GM23338 (cell line): ENCODE results near the gene ACSL4.

ENCODE experiments used
- EZH2 ChIP-seq: fragments of 200-600 bp; sonication (generic); IDR thresholded peaks from one replicate; pipeline ENCODE4 v1.8.0; 2017; ENCODE audit warnings: antibody characterized with exemption, mild to moderate bottlenecking, low read depth; ENCODE audit not compliant: unreplicated experiment
- EZH2phosphoT487 ChIP-seq: fragments of 200-600 bp; sonication (generic); IDR thresholded peaks from one replicate; pipeline ENCODE4 v1.8.1; 2018; ENCODE audit warnings: antibody characterized with exemption; ENCODE audit not compliant: unreplicated experiment
- JUNB ChIP-seq: IDR thresholded peaks from one replicate; pipeline ENCODE4 v1.6.1; 2016; ENCODE audit warnings: antibody characterized with exemption; ENCODE audit not compliant: unreplicated experiment
- POLR2AphosphoS5 ChIP-seq: IDR thresholded peaks from 2 replicates; pipeline ENCODE4 v1.6.1; 2016; ENCODE audit warnings: antibody characterized with exemption, low read depth
- TF ChIP-seq, protein P1 (sequence below), 2 experiments: fragments of 200-600 bp in 1 of 2; sonication (generic) in 1 of 2; conservative IDR thresholded peaks; 2 replicates each; pipeline versions ENCODE4 v1.5.1 to v1.6.1; 2016 to 2017; ENCODE audit warnings: antibody characterized with exemption in 2 of 2, low read depth in 2 of 2, mild to moderate bottlenecking in 2 of 2, moderate library complexity in 1 of 2
- TF ChIP-seq, protein P2 (sequence below): IDR thresholded peaks from one replicate; pipeline ENCODE4 v1.6.1; 2018; ENCODE audit warnings: antibody characterized with exemption; ENCODE audit not compliant: unreplicated experiment

DNA sequence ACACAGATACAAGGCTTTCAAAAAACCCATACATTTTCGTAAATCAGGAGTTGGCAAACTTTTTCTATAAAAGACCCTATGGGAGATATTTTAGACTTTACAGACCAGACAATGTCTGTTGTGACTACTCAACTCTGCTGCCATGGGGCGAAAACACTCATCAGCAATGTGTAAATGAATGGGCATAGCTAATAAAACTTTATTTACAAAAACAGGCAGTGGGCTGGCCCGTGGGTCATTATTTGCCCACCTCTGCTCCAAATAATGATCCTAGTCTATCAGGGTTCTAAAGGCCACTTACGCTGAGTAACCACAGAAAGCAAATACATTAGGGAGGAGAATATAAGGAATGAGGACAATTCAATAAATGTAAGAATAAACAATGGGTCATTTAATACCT is 43.9 kb upstream of the ACSL4 start:
- TF ChIP-seq, protein P1, sequence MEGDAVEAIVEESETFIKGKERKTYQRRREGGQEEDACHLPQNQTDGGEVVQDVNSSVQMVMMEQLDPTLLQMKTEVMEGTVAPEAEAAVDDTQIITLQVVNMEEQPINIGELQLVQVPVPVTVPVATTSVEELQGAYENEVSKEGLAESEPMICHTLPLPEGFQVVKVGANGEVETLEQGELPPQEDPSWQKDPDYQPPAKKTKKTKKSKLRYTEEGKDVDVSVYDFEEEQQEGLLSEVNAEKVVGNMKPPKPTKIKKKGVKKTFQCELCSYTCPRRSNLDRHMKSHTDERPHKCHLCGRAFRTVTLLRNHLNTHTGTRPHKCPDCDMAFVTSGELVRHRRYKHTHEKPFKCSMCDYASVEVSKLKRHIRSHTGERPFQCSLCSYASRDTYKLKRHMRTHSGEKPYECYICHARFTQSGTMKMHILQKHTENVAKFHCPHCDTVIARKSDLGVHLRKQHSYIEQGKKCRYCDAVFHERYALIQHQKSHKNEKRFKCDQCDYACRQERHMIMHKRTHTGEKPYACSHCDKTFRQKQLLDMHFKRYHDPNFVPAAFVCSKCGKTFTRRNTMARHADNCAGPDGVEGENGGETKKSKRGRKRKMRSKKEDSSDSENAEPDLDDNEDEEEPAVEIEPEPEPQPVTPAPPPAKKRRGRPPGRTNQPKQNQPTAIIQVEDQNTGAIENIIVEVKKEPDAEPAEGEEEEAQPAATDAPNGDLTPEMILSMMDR (conservative IDR thresholded peaks at IDR 0.05; ENCODE audit: low read depth in 2 of 2): no peak
- no peak for TF ChIP-seq EZH2
- no peak for TF ChIP-seq EZH2phosphoT487
- TF ChIP-seq JUNB: no peak
- TF ChIP-seq, protein P2, sequence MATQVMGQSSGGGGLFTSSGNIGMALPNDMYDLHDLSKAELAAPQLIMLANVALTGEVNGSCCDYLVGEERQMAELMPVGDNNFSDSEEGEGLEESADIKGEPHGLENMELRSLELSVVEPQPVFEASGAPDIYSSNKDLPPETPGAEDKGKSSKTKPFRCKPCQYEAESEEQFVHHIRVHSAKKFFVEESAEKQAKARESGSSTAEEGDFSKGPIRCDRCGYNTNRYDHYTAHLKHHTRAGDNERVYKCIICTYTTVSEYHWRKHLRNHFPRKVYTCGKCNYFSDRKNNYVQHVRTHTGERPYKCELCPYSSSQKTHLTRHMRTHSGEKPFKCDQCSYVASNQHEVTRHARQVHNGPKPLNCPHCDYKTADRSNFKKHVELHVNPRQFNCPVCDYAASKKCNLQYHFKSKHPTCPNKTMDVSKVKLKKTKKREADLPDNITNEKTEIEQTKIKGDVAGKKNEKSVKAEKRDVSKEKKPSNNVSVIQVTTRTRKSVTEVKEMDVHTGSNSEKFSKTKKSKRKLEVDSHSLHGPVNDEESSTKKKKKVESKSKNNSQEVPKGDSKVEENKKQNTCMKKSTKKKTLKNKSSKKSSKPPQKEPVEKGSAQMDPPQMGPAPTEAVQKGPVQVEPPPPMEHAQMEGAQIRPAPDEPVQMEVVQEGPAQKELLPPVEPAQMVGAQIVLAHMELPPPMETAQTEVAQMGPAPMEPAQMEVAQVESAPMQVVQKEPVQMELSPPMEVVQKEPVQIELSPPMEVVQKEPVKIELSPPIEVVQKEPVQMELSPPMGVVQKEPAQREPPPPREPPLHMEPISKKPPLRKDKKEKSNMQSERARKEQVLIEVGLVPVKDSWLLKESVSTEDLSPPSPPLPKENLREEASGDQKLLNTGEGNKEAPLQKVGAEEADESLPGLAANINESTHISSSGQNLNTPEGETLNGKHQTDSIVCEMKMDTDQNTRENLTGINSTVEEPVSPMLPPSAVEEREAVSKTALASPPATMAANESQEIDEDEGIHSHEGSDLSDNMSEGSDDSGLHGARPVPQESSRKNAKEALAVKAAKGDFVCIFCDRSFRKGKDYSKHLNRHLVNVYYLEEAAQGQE: no peak
- no peak for TF ChIP-seq POLR2AphosphoS5
